ENCODE data around the gene RPL26. TPM values are rescaled to one million over a fixed set of nuclear protein-coding genes. Genes with fewer than 3 reads are reported as not detected.

The RPL26 gene
- total RNA-seq, 4 donors from 2014 or later = 1,787 to 4,050 (median 3,181) TPM

DNA sequence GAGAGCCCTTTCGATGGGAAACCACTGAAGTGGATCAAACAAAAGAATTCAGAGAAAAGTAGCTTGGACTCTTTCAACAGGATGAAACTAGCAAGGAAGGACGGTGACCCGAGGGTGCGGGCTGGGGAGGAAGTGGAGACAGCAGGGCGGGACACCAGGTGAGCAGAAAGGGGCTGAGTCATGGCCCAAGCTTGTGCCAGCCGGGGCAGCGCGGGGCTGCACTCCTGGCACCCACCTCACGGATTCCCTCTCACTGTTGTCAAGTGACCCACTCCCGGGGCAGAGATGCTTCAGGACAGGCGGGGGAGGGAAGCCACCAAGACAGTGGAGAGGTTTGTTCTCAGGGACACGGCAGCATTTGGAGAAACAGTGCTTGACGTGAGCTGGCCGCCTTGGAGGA is 25.4 kb upstream of the RPL26 start:
- Histone ChIP-seq H3K27ac (no peak overlapping the region), H3K36me3 (no peaks in the 10 kb centered on the region), H3K4me1 (peaks cover 0 to 8% (median 0%) of the 10 kb centered on the region in 3 donors), H3K9me3 (no peaks in the 10 kb centered on the region), H3K4me3 (no peak overlapping the region), H3K27me3 (peaks cover 32% of the 10 kb centered on the region)
- 54 to 68% methylated on average over 9 to 13 of the region's 14 CpGs for WGBS, 2 donors (ENCODE audit: low coverage in 1 of 2)
- TF ChIP-seq, protein P1, sequence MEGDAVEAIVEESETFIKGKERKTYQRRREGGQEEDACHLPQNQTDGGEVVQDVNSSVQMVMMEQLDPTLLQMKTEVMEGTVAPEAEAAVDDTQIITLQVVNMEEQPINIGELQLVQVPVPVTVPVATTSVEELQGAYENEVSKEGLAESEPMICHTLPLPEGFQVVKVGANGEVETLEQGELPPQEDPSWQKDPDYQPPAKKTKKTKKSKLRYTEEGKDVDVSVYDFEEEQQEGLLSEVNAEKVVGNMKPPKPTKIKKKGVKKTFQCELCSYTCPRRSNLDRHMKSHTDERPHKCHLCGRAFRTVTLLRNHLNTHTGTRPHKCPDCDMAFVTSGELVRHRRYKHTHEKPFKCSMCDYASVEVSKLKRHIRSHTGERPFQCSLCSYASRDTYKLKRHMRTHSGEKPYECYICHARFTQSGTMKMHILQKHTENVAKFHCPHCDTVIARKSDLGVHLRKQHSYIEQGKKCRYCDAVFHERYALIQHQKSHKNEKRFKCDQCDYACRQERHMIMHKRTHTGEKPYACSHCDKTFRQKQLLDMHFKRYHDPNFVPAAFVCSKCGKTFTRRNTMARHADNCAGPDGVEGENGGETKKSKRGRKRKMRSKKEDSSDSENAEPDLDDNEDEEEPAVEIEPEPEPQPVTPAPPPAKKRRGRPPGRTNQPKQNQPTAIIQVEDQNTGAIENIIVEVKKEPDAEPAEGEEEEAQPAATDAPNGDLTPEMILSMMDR (IDR thresholded peaks at IDR 0.05) = no peak
- TF ChIP-seq POLR2A (IDR thresholded peaks at IDR 0.05) = no peak
- no peak for TF ChIP-seq EP300 (IDR thresholded peaks at IDR 0.05)
- no peak for TF ChIP-seq POLR2AphosphoS5 (IDR thresholded peaks at IDR 0.05)
- ATAC-seq = no peak

DNA sequence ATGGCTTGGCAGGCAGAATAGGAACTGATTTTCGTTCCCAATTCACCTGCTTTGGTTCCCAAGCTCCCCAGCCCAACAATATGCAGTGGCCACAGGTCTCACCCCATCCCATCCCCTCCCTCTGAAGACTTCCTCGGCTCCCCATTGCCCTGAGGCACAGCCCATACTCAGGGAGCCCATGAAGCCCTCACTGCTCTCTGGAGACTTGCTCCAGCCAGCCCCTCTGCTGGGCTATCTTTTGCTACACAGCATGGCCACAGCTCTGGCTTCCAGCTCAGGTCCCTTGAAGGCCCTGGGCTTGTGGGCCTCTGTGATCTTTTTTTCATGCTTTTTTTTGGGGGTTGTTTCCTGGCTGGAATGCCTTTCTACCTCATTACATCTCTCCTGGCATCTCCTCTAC is 23.2 kb upstream of the RPL26 start:
- no peaks in the 10 kb centered on the region for H3K36me3 ChIP-seq
- no peak overlapping the region for H3K27ac ChIP-seq
- 75% methylated on average over 2 of the region's 2 CpGs; no CpG with 5 or more reads in 1 of the 2 donors for WGBS, 2 donors (ENCODE audit: low coverage in 1 of 2)
- peaks cover 0 to 8% (median 0%) of the 10 kb centered on the region in 3 donors for H3K4me1 ChIP-seq
- ATAC-seq = no peak
- H3K4me3 ChIP-seq = no peak overlapping the region
- H3K9me3 ChIP-seq = no peaks in the 10 kb centered on the region
- peaks cover 33% of the 10 kb centered on the region for H3K27me3 ChIP-seq
- TF ChIP-seq, protein P1 (IDR thresholded peaks at IDR 0.05) = no peak
- no peak for TF ChIP-seq EP300 (IDR thresholded peaks at IDR 0.05)

DNA sequence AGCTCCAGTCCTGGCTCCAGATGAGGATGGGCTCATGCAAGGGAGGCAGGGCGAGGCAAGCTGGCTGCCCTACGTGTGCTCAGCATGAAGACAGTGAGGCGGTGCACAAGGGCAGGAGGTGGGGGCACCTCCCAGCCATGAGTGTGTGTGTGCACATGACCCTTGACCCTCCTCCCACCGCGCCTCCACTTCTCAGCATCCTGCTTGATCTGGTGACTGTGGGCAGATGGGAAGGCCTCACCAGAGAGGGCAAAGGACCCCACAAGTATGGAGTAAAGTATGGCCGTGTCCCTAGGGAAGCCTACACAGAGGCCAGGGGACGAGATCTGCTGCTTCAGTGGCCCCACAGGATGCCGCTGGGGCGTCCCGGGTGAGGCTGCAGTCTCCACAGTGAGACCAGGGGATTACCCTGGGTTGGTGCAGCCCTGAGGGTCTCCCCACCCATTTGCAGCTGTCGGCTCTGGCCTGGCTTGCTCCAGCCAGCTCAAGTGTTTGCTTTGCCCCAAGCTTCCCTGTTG is 22.6 kb upstream of the RPL26 start:
- TF ChIP-seq POLR2AphosphoS5 (IDR thresholded peaks at IDR 0.05) (no peak), POLR2A (IDR thresholded peaks at IDR 0.05) (no peak), EP300 (IDR thresholded peaks at IDR 0.05) (no peak)
- TF ChIP-seq, protein P1 (IDR thresholded peaks at IDR 0.05) = no peak
- no peak overlapping the region for H3K4me3 ChIP-seq
- no CpG with 5 or more reads among the region's 11 CpGs for WGBS, 2 donors (ENCODE audit: low coverage in 1 of 2)
- no peak for ATAC-seq
- no peak overlapping the region for H3K27ac ChIP-seq
- H3K36me3 ChIP-seq = no peaks in the 10 kb centered on the region
- peaks cover 0 to 6% (median 0%) of the 10 kb centered on the region in 3 donors for H3K4me1 ChIP-seq
- H3K27me3 ChIP-seq = peaks cover 31% of the 10 kb centered on the region
- no peaks in the 10 kb centered on the region for H3K9me3 ChIP-seq

DNA sequence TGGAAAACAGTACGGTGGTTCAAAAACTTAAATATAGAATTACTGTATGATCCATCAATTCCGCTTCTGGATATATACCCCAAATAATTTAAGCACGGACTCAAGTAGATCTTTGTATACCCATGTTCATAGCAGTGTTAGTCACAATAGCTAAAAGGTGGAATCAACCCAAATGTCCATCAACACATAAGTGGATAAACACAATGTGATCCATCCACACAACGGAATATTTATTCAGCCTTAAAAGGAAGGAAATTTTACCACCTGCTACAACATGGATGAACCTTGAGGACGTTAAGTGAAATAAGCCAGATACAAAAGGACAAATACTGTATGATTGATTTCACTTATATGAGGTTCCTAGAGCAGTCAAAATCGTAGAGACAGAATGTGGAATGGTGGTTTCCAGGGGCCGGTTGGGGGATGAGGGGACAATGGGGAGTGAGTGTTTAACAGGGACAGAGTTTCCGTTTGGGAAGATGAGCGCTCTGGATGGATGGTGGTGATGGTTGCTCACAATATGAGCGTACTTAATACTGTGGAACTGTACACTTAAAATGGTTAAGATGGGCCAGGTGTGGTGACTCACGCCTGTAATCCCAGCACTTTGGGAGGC is 20.0 kb upstream of the RPL26 start:
- no peaks in the 10 kb centered on the region for H3K36me3 ChIP-seq
- peaks cover 53% of the 10 kb centered on the region for H3K27me3 ChIP-seq
- WGBS, 2 donors (ENCODE audit: low coverage in 1 of 2) = 42 to 55% methylated on average over 10 to 11 of the region's 11 CpGs
- H3K9me3 ChIP-seq = no peaks in the 10 kb centered on the region
- no peak overlapping the region for H3K27ac ChIP-seq
- TF ChIP-seq POLR2A (IDR thresholded peaks at IDR 0.05) (no peak), POLR2AphosphoS5 (IDR thresholded peaks at IDR 0.05) (no peak), EP300 (IDR thresholded peaks at IDR 0.05) (no peak)
- TF ChIP-seq, protein P1 (IDR thresholded peaks at IDR 0.05) = no peak
- no peak overlapping the region for H3K4me3 ChIP-seq
- no peak for ATAC-seq
- no peaks in the 10 kb centered on the region for H3K4me1 ChIP-seq

DNA sequence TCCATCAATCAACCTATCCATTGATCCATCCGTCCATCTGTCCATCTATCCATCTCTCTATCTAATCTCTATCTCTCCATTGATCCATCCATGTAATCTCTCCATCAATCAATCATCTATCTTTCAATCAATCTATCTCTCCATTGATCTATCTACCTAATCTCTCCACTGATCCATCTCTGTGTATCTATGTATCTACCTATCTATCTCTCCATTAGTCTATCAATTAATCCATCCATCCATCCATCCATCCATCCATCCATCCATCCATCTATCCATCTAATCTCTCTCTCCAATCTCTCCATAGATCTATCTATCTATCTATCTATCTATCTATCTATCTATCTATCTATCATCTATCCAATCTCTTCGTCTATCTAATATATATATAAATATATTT is 18.1 kb upstream of the RPL26 start:
- H3K27ac ChIP-seq = no peak overlapping the region
- no peaks in the 10 kb centered on the region for H3K36me3 ChIP-seq
- no peaks in the 10 kb centered on the region for H3K9me3 ChIP-seq
- ATAC-seq = no peak
- H3K27me3 ChIP-seq = peaks cover 70% of the 10 kb centered on the region
- no peak overlapping the region for H3K4me3 ChIP-seq
- TF ChIP-seq, protein P1 (IDR thresholded peaks at IDR 0.05) = no peak
- TF ChIP-seq POLR2A (IDR thresholded peaks at IDR 0.05) = no peak
- TF ChIP-seq POLR2AphosphoS5 (IDR thresholded peaks at IDR 0.05) = no peak
- no peak for TF ChIP-seq EP300 (IDR thresholded peaks at IDR 0.05)
- H3K4me1 ChIP-seq = no peaks in the 10 kb centered on the region
- WGBS, 2 donors (ENCODE audit: low coverage in 1 of 2) = 81 to 90% methylated on average over 2 of the region's 2 CpGs
